Fibroblast of lung (primary cell): Measurements from ENCODE around the gene PPID.

Experiments used
- CTCF ChIP-seq, 2 donors: IDR thresholded peaks in 1 of 2; conservative IDR thresholded peaks in 1 of 2; 1 replicate in 1 of 2; 2 replicates in 1 of 2; pipeline ENCODE4 v1.5.1; 2011 to 2012; ENCODE audit warnings: low read length in 2 of 2, control low read depth in 1 of 2, inconsistent platforms in 1 of 2, low read depth in 1 of 2, mild to moderate bottlenecking in 1 of 2
- EZH2 ChIP-seq: IDR thresholded peaks from 2 replicates; pipeline ENCODE4 v1.5.1; 2012; ENCODE audit warnings: low read length, control low read depth, mild to moderate bottlenecking; ENCODE audit errors: missing control alignments

- TF ChIP-seq CTCF (conservative IDR thresholded peaks at IDR 0.05 in 1 of 2, IDR thresholded peaks at IDR 0.05 in 1 of 2; ENCODE audit: low read depth in 1 of 2, low read length in 2 of 2) = no peak
- TF ChIP-seq EZH2 = no peak
Measured at GRCh38 chr4:158741326-158742021, 18.3 kb upstream of the PPID start.
